ENCODE data around the gene KY. TPM values are rescaled to one million over a fixed set of nuclear protein-coding genes. Genes with fewer than 3 reads are reported as not detected.

The KY gene
- total RNA-seq = 0.12 to 0.18 TPM in 2 of 3 replicates, not detected in the other
- long read RNA-seq = 0 reads

GRCh38 chr3:134650431-134651346 lies at the start of gene KY:
KY (minus strand) TSS chr3:134651022; CDS start chr3:134650960, 62 bp downstream.
- DNase-seq (ENCODE audit: low spot score) = no peak
- TF ChIP-seq CTCF (IDR thresholded peaks at IDR 0.05) = peak; percentile 56
- Mint-ChIP-seq H3K36me3 (ENCODE audit: low read depth) (no peaks in the 10 kb centered on the region), H3K27ac (ENCODE audit: unreplicated experiment) (peak within 1 kb of the TSS; percentile 94), H3K4me3 (ENCODE audit: unreplicated experiment) (peak within 1 kb of the TSS; percentile 68), H3K27me3 (ENCODE audit: low read depth) (no peaks in the 10 kb centered on the region), H3K9me3 (ENCODE audit: low read depth) (no peaks in the 10 kb centered on the region), H3K4me1 (ENCODE audit: low read depth) (peaks cover 21% of the 10 kb centered on the region)

GRCh38 chr3:134699721-134700120 lies 48.9 kb upstream of the KY start:
- H3K4me3 Mint-ChIP-seq (ENCODE audit: unreplicated experiment) = no peak overlapping the region
- TF ChIP-seq CTCF (IDR thresholded peaks at IDR 0.05) = no peak
- H3K27me3 Mint-ChIP-seq (ENCODE audit: low read depth) = no peaks in the 10 kb centered on the region
- H3K27ac Mint-ChIP-seq (ENCODE audit: unreplicated experiment) = no peak overlapping the region
- H3K4me1 Mint-ChIP-seq (ENCODE audit: low read depth) = no peaks in the 10 kb centered on the region
- H3K9me3 Mint-ChIP-seq (ENCODE audit: low read depth) = peaks cover 3% of the 10 kb centered on the region
- no peaks in the 10 kb centered on the region for H3K36me3 Mint-ChIP-seq (ENCODE audit: low read depth)
- DNase-seq (ENCODE audit: low spot score) = no peak

GRCh38 chr3:134699141-134699711 lies 48.4 kb upstream of the KY start:
- Mint-ChIP-seq H3K4me1 (ENCODE audit: low read depth) (no peaks in the 10 kb centered on the region), H3K36me3 (ENCODE audit: low read depth) (no peaks in the 10 kb centered on the region), H3K27me3 (ENCODE audit: low read depth) (no peaks in the 10 kb centered on the region), H3K4me3 (ENCODE audit: unreplicated experiment) (no peak overlapping the region), H3K9me3 (ENCODE audit: low read depth) (peaks cover 3% of the 10 kb centered on the region), H3K27ac (ENCODE audit: unreplicated experiment) (no peak overlapping the region)
- no peak for TF ChIP-seq CTCF (IDR thresholded peaks at IDR 0.05)
- no peak for DNase-seq (ENCODE audit: low spot score)

- Mint-ChIP-seq H3K9me3 (ENCODE audit: low read depth) (peaks cover 3% of the 10 kb centered on the region), H3K36me3 (ENCODE audit: low read depth) (no peaks in the 10 kb centered on the region), H3K4me3 (ENCODE audit: unreplicated experiment) (no peak overlapping the region), H3K27me3 (ENCODE audit: low read depth) (no peaks in the 10 kb centered on the region), H3K27ac (ENCODE audit: unreplicated experiment) (no peak overlapping the region), H3K4me1 (ENCODE audit: low read depth) (no peaks in the 10 kb centered on the region)
- DNase-seq (ENCODE audit: low spot score) = no peak
- no peak for TF ChIP-seq CTCF (IDR thresholded peaks at IDR 0.05)
These were observed 47.2 kb upstream of the KY start for GRCh38 chr3:134697830-134698689.

GRCh38 chr3:134696155-134696554 lies 45.3 kb upstream of the KY start:
- no peak for TF ChIP-seq CTCF (IDR thresholded peaks at IDR 0.05)
- H3K4me3 Mint-ChIP-seq (ENCODE audit: unreplicated experiment) = no peak overlapping the region
- no peak overlapping the region for H3K27ac Mint-ChIP-seq (ENCODE audit: unreplicated experiment)
- H3K4me1 Mint-ChIP-seq (ENCODE audit: low read depth) = no peaks in the 10 kb centered on the region
- H3K9me3 Mint-ChIP-seq (ENCODE audit: low read depth) = no peaks in the 10 kb centered on the region
- H3K36me3 Mint-ChIP-seq (ENCODE audit: low read depth) = no peaks in the 10 kb centered on the region
- DNase-seq (ENCODE audit: low spot score) = no peak
- H3K27me3 Mint-ChIP-seq (ENCODE audit: low read depth) = no peaks in the 10 kb centered on the region
